DND-41 (cell line): ENCODE data around the gene FBXW7.

ENCODE experiments used
- EZH2 ChIP-seq: IDR thresholded peaks from 3 replicates; pipeline ENCODE4 v1.6.1; 2012; ENCODE audit warnings: borderline replicate concordance, low read depth, mild to moderate bottlenecking, moderate library complexity, low read length, inconsistent platforms; ENCODE audit not compliant: severe bottlenecking
- TF ChIP-seq, protein P1 (sequence below): IDR thresholded peaks from 2 replicates; pipeline ENCODE4 v1.5.1; 2012; ENCODE audit warnings: borderline replicate concordance, low read length, moderate library complexity, mild to moderate bottlenecking; ENCODE audit not compliant: poor library complexity, severe bottlenecking; ENCODE audit errors: extremely low read depth

DNA sequence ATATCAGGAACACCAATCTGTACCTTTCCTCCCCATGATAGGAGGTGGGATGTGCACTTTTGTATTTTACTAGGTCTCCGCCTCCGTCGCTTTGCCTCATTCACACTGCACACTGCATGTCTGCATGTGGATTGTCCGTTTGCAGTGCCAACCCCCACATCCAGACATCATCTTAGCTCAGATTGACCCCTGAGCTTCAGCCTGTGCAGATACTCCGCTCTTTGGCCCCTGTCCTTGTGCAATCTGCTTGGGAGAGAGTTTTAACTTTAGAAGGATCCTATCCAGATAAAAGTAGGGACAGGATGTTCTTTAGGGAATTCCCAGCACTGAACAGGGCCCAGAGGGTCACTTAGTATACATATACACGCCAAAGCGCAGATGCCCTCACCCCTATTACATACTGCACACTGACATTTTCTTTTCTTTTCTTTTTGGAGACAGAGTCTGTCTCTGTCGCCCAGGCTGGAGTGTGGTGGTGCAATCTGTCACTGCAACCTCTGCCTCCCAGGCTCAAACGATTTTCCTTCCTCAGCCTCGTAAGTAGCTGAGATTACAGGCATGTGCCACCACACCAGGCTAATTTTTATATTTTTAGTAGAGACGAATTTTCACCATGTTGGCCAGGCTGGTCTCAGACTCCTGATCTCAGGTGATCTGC lies 43.3 kb upstream of the FBXW7 start:
- TF ChIP-seq, protein P1, sequence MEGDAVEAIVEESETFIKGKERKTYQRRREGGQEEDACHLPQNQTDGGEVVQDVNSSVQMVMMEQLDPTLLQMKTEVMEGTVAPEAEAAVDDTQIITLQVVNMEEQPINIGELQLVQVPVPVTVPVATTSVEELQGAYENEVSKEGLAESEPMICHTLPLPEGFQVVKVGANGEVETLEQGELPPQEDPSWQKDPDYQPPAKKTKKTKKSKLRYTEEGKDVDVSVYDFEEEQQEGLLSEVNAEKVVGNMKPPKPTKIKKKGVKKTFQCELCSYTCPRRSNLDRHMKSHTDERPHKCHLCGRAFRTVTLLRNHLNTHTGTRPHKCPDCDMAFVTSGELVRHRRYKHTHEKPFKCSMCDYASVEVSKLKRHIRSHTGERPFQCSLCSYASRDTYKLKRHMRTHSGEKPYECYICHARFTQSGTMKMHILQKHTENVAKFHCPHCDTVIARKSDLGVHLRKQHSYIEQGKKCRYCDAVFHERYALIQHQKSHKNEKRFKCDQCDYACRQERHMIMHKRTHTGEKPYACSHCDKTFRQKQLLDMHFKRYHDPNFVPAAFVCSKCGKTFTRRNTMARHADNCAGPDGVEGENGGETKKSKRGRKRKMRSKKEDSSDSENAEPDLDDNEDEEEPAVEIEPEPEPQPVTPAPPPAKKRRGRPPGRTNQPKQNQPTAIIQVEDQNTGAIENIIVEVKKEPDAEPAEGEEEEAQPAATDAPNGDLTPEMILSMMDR, result no peak
- TF ChIP-seq EZH2, result no peak
